Measurements from ENCODE around the gene PTPN7. TPM values are rescaled to one million over a fixed set of nuclear protein-coding genes. Genes with fewer than 3 reads are reported as not detected.
A peak's percentile ranks its signal among the peaks of the same experiment; 100 is the strongest.

The PTPN7 gene
- total and polyA plus RNA-seq, 4 donors, result 0.98 to 2.5 (median 1.4) TPM

GRCh38 chr1:202159534-202160371 lies 649 bp downstream of the PTPN7 start:
- WGBS (ENCODE audit: insufficient coverage), result 89% methylated on average over 15 of the region's 16 CpGs
- H3K36me3 ChIP-seq (ENCODE audit: control insufficient read depth, insufficient read depth, low read length), result peaks cover 5% of the 10 kb centered on the region
- H3K4me1 ChIP-seq (ENCODE audit: control insufficient read depth, insufficient read depth, low read length), result peaks cover 46% of the 10 kb centered on the region
- no peak overlapping the region for H3K27ac ChIP-seq (ENCODE audit: low read depth, low read length)
- no peaks in the 10 kb centered on the region for H3K27me3 ChIP-seq (ENCODE audit: control insufficient read depth, insufficient read depth, low read length)
- no peak overlapping the region for H3K4me3 ChIP-seq (ENCODE audit: low read depth, low read length)
- no peak for DNase-seq (ENCODE audit: low read depth in 4 of 6, low spot score in 6 of 6)
- no peaks in the 10 kb centered on the region for H3K9me3 ChIP-seq (ENCODE audit: control insufficient read depth, insufficient read depth, low read length)

GRCh38 chr1:202158810-202159533 lies 1.4 kb downstream of the PTPN7 start:
- no peak overlapping the region for H3K4me3 ChIP-seq (ENCODE audit: low read depth, low read length)
- DNase-seq (ENCODE audit: low read depth in 4 of 6, low spot score in 6 of 6), result no peak
- peaks cover 45% of the 10 kb centered on the region for H3K4me1 ChIP-seq (ENCODE audit: control insufficient read depth, insufficient read depth, low read length)
- 85% methylated on average over 10 of the region's 10 CpGs for WGBS (ENCODE audit: insufficient coverage)
- no peaks in the 10 kb centered on the region for H3K9me3 ChIP-seq (ENCODE audit: control insufficient read depth, insufficient read depth, low read length)
- H3K27ac ChIP-seq (ENCODE audit: low read depth, low read length), result no peak overlapping the region
- no peaks in the 10 kb centered on the region for H3K27me3 ChIP-seq (ENCODE audit: control insufficient read depth, insufficient read depth, low read length)
- peaks cover 5% of the 10 kb centered on the region for H3K36me3 ChIP-seq (ENCODE audit: control insufficient read depth, insufficient read depth, low read length)

GRCh38 chr1:202157945-202158344 lies 2.5 kb downstream of the PTPN7 start:
- no peak overlapping the region for H3K27ac ChIP-seq (ENCODE audit: low read depth, low read length)
- 94% methylated on average over 7 of the region's 10 CpGs for WGBS (ENCODE audit: insufficient coverage)
- H3K4me3 ChIP-seq (ENCODE audit: low read depth, low read length), result no peak overlapping the region
- no peaks in the 10 kb centered on the region for H3K27me3 ChIP-seq (ENCODE audit: control insufficient read depth, insufficient read depth, low read length)
- H3K4me1 ChIP-seq (ENCODE audit: control insufficient read depth, insufficient read depth, low read length), result peaks cover 37% of the 10 kb centered on the region
- H3K9me3 ChIP-seq (ENCODE audit: control insufficient read depth, insufficient read depth, low read length), result no peaks in the 10 kb centered on the region
- peaks cover 5% of the 10 kb centered on the region for H3K36me3 ChIP-seq (ENCODE audit: control insufficient read depth, insufficient read depth, low read length)
- no peak for DNase-seq (ENCODE audit: low read depth in 4 of 6, low spot score in 6 of 6)

GRCh38 chr1:202156590-202156989 lies 3.8 kb downstream of the PTPN7 start:
- peaks cover 5% of the 10 kb centered on the region for H3K36me3 ChIP-seq (ENCODE audit: control insufficient read depth, insufficient read depth, low read length)
- H3K27ac ChIP-seq (ENCODE audit: low read depth, low read length), result no peak overlapping the region
- no peak overlapping the region for H3K4me3 ChIP-seq (ENCODE audit: low read depth, low read length)
- H3K9me3 ChIP-seq (ENCODE audit: control insufficient read depth, insufficient read depth, low read length), result no peaks in the 10 kb centered on the region
- no peak for DNase-seq (ENCODE audit: low read depth in 4 of 6, low spot score in 6 of 6)
- 69% methylated on average over 2 of the region's 8 CpGs for WGBS (ENCODE audit: insufficient coverage)
- H3K4me1 ChIP-seq (ENCODE audit: control insufficient read depth, insufficient read depth, low read length), result peaks cover 29% of the 10 kb centered on the region
- no peaks in the 10 kb centered on the region for H3K27me3 ChIP-seq (ENCODE audit: control insufficient read depth, insufficient read depth, low read length)

GRCh38 chr1:202155478-202156021 lies 4.9 kb downstream of the PTPN7 start:
- H3K9me3 ChIP-seq (ENCODE audit: control insufficient read depth, insufficient read depth, low read length), result no peaks in the 10 kb centered on the region
- no peak overlapping the region for H3K27ac ChIP-seq (ENCODE audit: low read depth, low read length)
- peak in 2 of 6 donors; percentile 26 to 40 for DNase-seq (ENCODE audit: low read depth in 4 of 6, low spot score in 6 of 6)
- H3K36me3 ChIP-seq (ENCODE audit: control insufficient read depth, insufficient read depth, low read length), result peaks cover 1% of the 10 kb centered on the region
- no peaks in the 10 kb centered on the region for H3K27me3 ChIP-seq (ENCODE audit: control insufficient read depth, insufficient read depth, low read length)
- no peak overlapping the region for H3K4me3 ChIP-seq (ENCODE audit: low read depth, low read length)
- H3K4me1 ChIP-seq (ENCODE audit: control insufficient read depth, insufficient read depth, low read length), result peaks cover 19% of the 10 kb centered on the region
- WGBS (ENCODE audit: insufficient coverage), result 35% methylated on average over 4 of the region's 8 CpGs

- H3K27me3 ChIP-seq (ENCODE audit: control insufficient read depth, insufficient read depth, low read length), result no peaks in the 10 kb centered on the region
- H3K9me3 ChIP-seq (ENCODE audit: control insufficient read depth, insufficient read depth, low read length), result no peaks in the 10 kb centered on the region
- 41% methylated on average over 7 of the region's 11 CpGs for WGBS (ENCODE audit: insufficient coverage)
- no peak overlapping the region for H3K27ac ChIP-seq (ENCODE audit: low read depth, low read length)
- H3K36me3 ChIP-seq (ENCODE audit: control insufficient read depth, insufficient read depth, low read length), result no peaks in the 10 kb centered on the region
- H3K4me1 ChIP-seq (ENCODE audit: control insufficient read depth, insufficient read depth, low read length), result peaks cover 12% of the 10 kb centered on the region
- no peak overlapping the region for H3K4me3 ChIP-seq (ENCODE audit: low read depth, low read length)
- peak in 2 of 6 donors; percentile 59 to 72 for DNase-seq (ENCODE audit: low read depth in 4 of 6, low spot score in 6 of 6)
Measured at GRCh38 chr1:202154766-202155477, 5.5 kb downstream of the PTPN7 start.

GRCh38 chr1:202154148-202154765 lies 6.1 kb downstream of the PTPN7 start:
- H3K27ac ChIP-seq (ENCODE audit: low read depth, low read length), result no peak overlapping the region

GRCh38 chr1:202153284-202153683 lies 7.1 kb downstream of the PTPN7 start:
- Histone ChIP-seq H3K9me3 (ENCODE audit: control insufficient read depth, insufficient read depth, low read length) (no peaks in the 10 kb centered on the region), H3K27me3 (ENCODE audit: control insufficient read depth, insufficient read depth, low read length) (no peaks in the 10 kb centered on the region), H3K36me3 (ENCODE audit: control insufficient read depth, insufficient read depth, low read length) (no peaks in the 10 kb centered on the region), H3K27ac (ENCODE audit: low read depth, low read length) (no peak overlapping the region), H3K4me3 (ENCODE audit: low read depth, low read length) (no peak overlapping the region), H3K4me1 (ENCODE audit: control insufficient read depth, insufficient read depth, low read length) (peaks cover 9% of the 10 kb centered on the region)
- DNase-seq (ENCODE audit: low read depth in 4 of 6, low spot score in 6 of 6), result no peak
- 86% methylated on average over 4 of the region's 4 CpGs for WGBS (ENCODE audit: insufficient coverage)

More at GRCh38 chr1:202154148-202154765, 6.1 kb downstream of the PTPN7 start:
- 89% methylated on average over 6 of the region's 10 CpGs for WGBS (ENCODE audit: insufficient coverage)
- no peak for DNase-seq (ENCODE audit: low read depth in 4 of 6, low spot score in 6 of 6)
- Histone ChIP-seq H3K4me3 (ENCODE audit: low read depth, low read length) (no peak overlapping the region), H3K9me3 (ENCODE audit: control insufficient read depth, insufficient read depth, low read length) (no peaks in the 10 kb centered on the region), H3K4me1 (ENCODE audit: control insufficient read depth, insufficient read depth, low read length) (peaks cover 9% of the 10 kb centered on the region), H3K27me3 (ENCODE audit: control insufficient read depth, insufficient read depth, low read length) (no peaks in the 10 kb centered on the region), H3K36me3 (ENCODE audit: control insufficient read depth, insufficient read depth, low read length) (no peaks in the 10 kb centered on the region)

- Histone ChIP-seq H3K27me3 (ENCODE audit: control insufficient read depth, insufficient read depth, low read length) (no peaks in the 10 kb centered on the region), H3K27ac (ENCODE audit: low read depth, low read length) (no peak overlapping the region), H3K36me3 (ENCODE audit: control insufficient read depth, insufficient read depth, low read length) (no peaks in the 10 kb centered on the region), H3K9me3 (ENCODE audit: control insufficient read depth, insufficient read depth, low read length) (no peaks in the 10 kb centered on the region), H3K4me3 (ENCODE audit: low read depth, low read length) (no peak overlapping the region), H3K4me1 (ENCODE audit: control insufficient read depth, insufficient read depth, low read length) (peaks cover 9% of the 10 kb centered on the region)
- WGBS (ENCODE audit: insufficient coverage), result 70% methylated on average over 8 of the region's 10 CpGs
- no peak for DNase-seq (ENCODE audit: low read depth in 4 of 6, low spot score in 6 of 6)
Measured at GRCh38 chr1:202152399-202152798, 8.0 kb downstream of the PTPN7 start.

All from spinal cord (tissue), 10 donors.